T47D (cell line): Measurements from ENCODE around the gene PRSS2.

Source experiments
- DNase-seq, 2 experiments: peaks; one replicate each; pipeline versions ENCODE4 v3.0.0 to v3.0.0-alpha.2; 2011 to 2012; ENCODE audit warnings: low read depth in 1 of 2, low spot score in 1 of 2
- JUND ChIP-seq: IDR thresholded peaks from 2 replicates; pipeline ENCODE4 v1.6.1; 2012; ENCODE audit warnings: low read depth
- in situ Hi-C: cut with HindIII; loops from 2 replicates; pipeline ENCODE4 v1.10.0; 2016; ENCODE audit warnings: low sequenced_read_pairs, low pct_unique_long_range_greater_than_20kb

PRSS2 gene

DNA sequence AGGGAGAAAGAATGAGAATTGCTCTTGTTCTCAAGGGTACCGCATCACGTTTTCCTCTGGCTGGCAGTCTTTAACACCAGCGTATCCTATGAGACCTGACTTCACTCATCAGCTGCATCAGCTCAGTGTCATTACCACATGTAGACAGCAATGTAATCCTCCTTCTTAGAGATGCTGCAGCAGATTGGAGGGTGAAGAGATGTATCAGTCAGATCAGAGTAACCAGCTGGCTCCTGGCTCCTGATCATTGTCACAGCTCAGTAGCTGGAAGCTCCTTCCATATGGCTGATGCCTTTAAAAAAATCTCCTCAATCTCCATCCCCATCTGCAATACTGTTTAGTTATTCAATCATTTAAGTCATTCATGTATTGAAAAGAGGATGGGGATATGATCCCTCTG, 44.4 kb downstream of the PRSS2 start:
- in situ Hi-C loops: no loop called here
- DNase-seq: no peak
- TF ChIP-seq JUND: no peak

DNA sequence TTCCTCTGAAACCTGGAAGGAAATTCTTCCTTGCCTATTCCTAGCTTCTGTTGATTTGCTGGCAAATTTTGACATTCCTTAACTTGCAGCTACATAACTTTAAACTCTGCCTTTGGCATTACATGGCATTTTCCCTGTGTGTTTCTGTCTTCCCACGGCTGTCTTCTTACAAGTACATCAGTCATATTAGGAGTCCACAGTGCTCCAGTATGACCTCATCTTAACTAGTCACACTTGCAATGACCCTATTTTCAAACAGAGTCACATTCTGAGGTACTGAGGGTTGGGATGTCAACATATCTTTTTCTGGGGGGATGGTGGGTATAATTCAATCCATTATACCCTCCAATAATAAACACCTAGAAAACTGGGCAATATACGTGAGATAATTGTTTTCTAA, 46.7 kb downstream of the PRSS2 start:
- TF ChIP-seq JUND: no peak
- in situ Hi-C loops: no loop called here
- DNase-seq: no peak

- in situ Hi-C loops: no loop called here
- no peak for DNase-seq
- TF ChIP-seq JUND: no peak
Observed at GRCh38 chr7:142819530-142819929, 48.8 kb downstream of the PRSS2 start.

- in situ Hi-C loops: no loop called here
- TF ChIP-seq JUND: no peak
- DNase-seq: no peak
Observed at GRCh38 chr7:142822714-142823113, 51.9 kb downstream of the PRSS2 start.
